B cell (primary cell): ENCODE results near the gene KRTAP4-5. TPM values are rescaled to one million over a fixed set of nuclear protein-coding genes. Genes with fewer than 3 reads are reported as not detected.

Experiments used
- ATAC-seq: fragments of 200-7000 bp; cut with Tn5 transposase; one replicate; pipeline ENCODE4 v1.10.0; 2021; ENCODE audit warnings: low read depth, mild to moderate bottlenecking, moderate number of reproducible peaks, moderate library complexity
- CTCF ChIA-PET: fragments of 350-600 bp; sonication (Branson Sonifier 250); formaldehyde crosslinking; loops from one replicate; lab custom pipeline; 2021; ENCODE audit warnings: antibody characterized with exemption, inconsistent platforms; lab: Charles Lee
- POLR2A ChIA-PET: fragments of 350-600 bp; sonication (Branson Sonifier 250); formaldehyde crosslinking; loops from one replicate; lab custom pipeline; 2021; ENCODE audit warnings: antibody characterized with exemption; lab: Charles Lee
- DNase-seq: peaks from one replicate; pipeline ENCODE4 v3.0.0; 2013
- H2AFZ ChIP-seq: 2 replicates; pipeline ENCODE4 v1.6.1; 2012; ENCODE audit warnings: mild to moderate bottlenecking, low read depth, low read length; ENCODE audit not compliant: insufficient read depth, poor library complexity, severe bottlenecking
- H3K27ac ChIP-seq, 2 donors: 1 replicate in 1 of 2; 2 replicates in 1 of 2; pipeline ENCODE4 v1.5.1; 2012 to 2013; ENCODE audit warnings: low read length in 2 of 2, mild to moderate bottlenecking in 2 of 2, moderate library complexity in 1 of 2
- H3K27me3 ChIP-seq, 4 experiments: fragments of 200-600 bp in 1 of 4; sonication (generic) in 1 of 4; replicated peaks in 1 of 4; 1 replicate in 2 of 4; 2 replicates in 2 of 4; pipeline versions ENCODE4 v1.6.1 to v1.7.0; 2013 to 2016; ENCODE audit warnings: low read length in 3 of 4, mild to moderate bottlenecking in 2 of 4, mixed read lengths in 1 of 4, moderate library complexity in 1 of 4; ENCODE audit not compliant: insufficient read depth in 4 of 4, control insufficient read depth in 3 of 4; ENCODE audit errors: control extremely low read depth in 1 of 4
- H3K36me3 ChIP-seq, 2 experiments: replicated peaks in 1 of 2; 1 replicate in 1 of 2; 2 replicates in 1 of 2; pipeline versions ENCODE4 v1.6.1 to v1.7.1; 2013; ENCODE audit warnings: low read length in 1 of 2; ENCODE audit not compliant: insufficient read depth in 2 of 2, control insufficient read depth in 1 of 2; ENCODE audit errors: control extremely low read depth in 1 of 2, extremely low read depth in 1 of 2
- H3K4me1 ChIP-seq, 2 donors: fragments of 200-600 bp in 1 of 2; sonication (generic) in 1 of 2; 1 replicate in 1 of 2; 2 replicates in 1 of 2; pipeline versions ENCODE4 v1.5.1 to v1.6.1; 2013 to 2017; ENCODE audit warnings: low read length in 2 of 2; ENCODE audit not compliant: control insufficient read depth in 2 of 2, insufficient read depth in 2 of 2
- H3K4me2 ChIP-seq: replicated peaks from 2 replicates; pipeline ENCODE3; 2012; ENCODE audit warnings: mild to moderate bottlenecking, low read depth, low read length; ENCODE audit not compliant: poor library complexity, severe bottlenecking
- H3K4me3 ChIP-seq, 5 experiments: fragments of 200-600 bp in 1 of 5; sonication (generic) in 1 of 5; 1 replicate in 3 of 5; 2 replicates in 2 of 5; pipeline versions ENCODE4 v1.5.1 to v1.7.0; 2011 to 2016; ENCODE audit warnings: low read length in 4 of 5, mild to moderate bottlenecking in 4 of 5, low read depth in 2 of 5, control low read depth in 1 of 5, moderate library complexity in 1 of 5; ENCODE audit not compliant: insufficient read depth in 1 of 5; ENCODE audit errors: control extremely low read depth in 1 of 5, extremely low read depth in 1 of 5
- H3K79me2 ChIP-seq: fragments of 200-600 bp; sonication (generic); one replicate; pipeline ENCODE4 v1.6.0; 2016; ENCODE audit warnings: low read length; ENCODE audit not compliant: control insufficient read depth, insufficient read depth
- H3K9ac ChIP-seq: fragments of 200-600 bp; sonication (generic); 2 replicates; pipeline ENCODE4 v1.6.1; 2017; ENCODE audit warnings: mild to moderate bottlenecking, low read length, moderate library complexity
- H3K9me3 ChIP-seq, 3 donors: one replicate each; pipeline versions ENCODE4 v1.6.1 to v1.7.1; 2013; ENCODE audit warnings: low read length in 2 of 3; ENCODE audit not compliant: control insufficient read depth in 2 of 3, insufficient read depth in 1 of 3; ENCODE audit errors: control extremely low read depth in 1 of 3
- H4K20me1 ChIP-seq: 2 replicates; pipeline ENCODE4 v1.6.0; 2012; ENCODE audit warnings: mild to moderate bottlenecking, low read length; ENCODE audit not compliant: insufficient read depth, control insufficient read depth, poor library complexity, severe bottlenecking
- H3K27ac Mint-ChIP-seq: one replicate; pipeline ENCODE4 v1.8.0; 2021; ENCODE audit warnings: mixed read lengths
- H3K27me3 Mint-ChIP-seq: one replicate; pipeline ENCODE4 v1.8.0; 2021; ENCODE audit warnings: mixed read lengths
- H3K4me1 Mint-ChIP-seq: one replicate; pipeline ENCODE4 v1.8.0; 2021; ENCODE audit warnings: mixed read lengths
- H3K4me3 Mint-ChIP-seq: one replicate; pipeline ENCODE4 v1.8.0; 2021; ENCODE audit warnings: mixed read lengths
- H3K9me3 Mint-ChIP-seq: one replicate; pipeline ENCODE4 v1.8.0; 2022; ENCODE audit warnings: mixed read lengths; ENCODE audit not compliant: insufficient read depth
- EZH2 ChIP-seq: IDR thresholded peaks from 2 replicates; pipeline ENCODE4 v1.6.1; 2012; ENCODE audit warnings: borderline replicate concordance, low read depth, mild to moderate bottlenecking, moderate library complexity, low read length; ENCODE audit not compliant: insufficient read depth, poor library complexity, severe bottlenecking
- WGBS: methylation state at CpG from one replicate; pipeline ENCODE4 v1.1.5; 2013; ENCODE audit warnings: missing lambda C conversion rate; ENCODE audit not compliant: insufficient coverage; 5-methylcytosine and 5-hydroxymethylcytosine counted together
- intact Hi-C: fragments of 100-400 bp; cut with micrococcal nuclease; formaldehyde crosslinking; loops from one replicate; pipeline ENCODE4 v1.10.0; 2022
- polyA plus RNA-seq: library from polyadenylated mRNA; depleted of rRNA; stranded (reverse); fragments of >200 nt; gene quantifications from 2 replicates; pipeline ENCODE4 v1.2.3, GENCODE V29; 2012
- total RNA-seq, 2 donors: library from RNA; stranded (reverse); fragments of 120-200 nt in 1 of 2; gene quantifications; 1 replicate in 1 of 2; 2 replicates in 1 of 2; pipeline versions ENCODE4 v1.2.3 to v1.2.4, GENCODE V29; 2013 to 2022
- TF ChIP-seq, protein P1 (sequence below): fragments of 200-600 bp; IDR thresholded peaks from one replicate; pipeline ENCODE4 v1.8.0; 2022; ENCODE audit warnings: antibody characterized with exemption, mild to moderate bottlenecking

Gene KRTAP4-5
- total and polyA plus RNA-seq, 2 donors (not counting 1 experiment from before 2014, with no cell fraction given): not detected

DNA sequence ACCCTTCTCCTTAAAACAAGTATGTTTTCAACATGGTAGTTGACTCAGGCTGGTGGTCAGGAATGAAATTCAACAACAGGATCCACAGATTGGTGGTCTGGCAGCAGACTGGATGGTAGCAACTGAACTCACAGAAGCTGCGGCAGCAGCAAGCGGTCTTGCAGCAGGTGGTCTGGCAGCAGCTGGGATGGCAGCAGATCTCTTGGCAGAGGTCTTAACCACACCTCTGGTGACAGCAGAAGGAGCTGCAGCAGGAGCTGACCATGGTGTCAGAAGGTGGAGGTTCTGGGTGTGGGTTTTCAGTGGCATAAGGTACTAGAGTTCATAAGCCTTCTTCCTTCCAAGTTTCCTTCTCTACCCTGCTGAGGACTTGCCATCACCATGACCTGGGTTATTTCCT is 37.2 kb upstream of the KRTAP4-5 start:
- H3K79me2 ChIP-seq: no peaks in the 10 kb centered on the region
- no peak for ATAC-seq
- no peak overlapping the region for H3K27ac ChIP-seq
- no peak overlapping the region for H3K4me3 ChIP-seq
- WGBS: 96% methylated on average over 2 of the region's 2 CpGs
- no peak overlapping the region for H2AFZ ChIP-seq
- H3K4me2 ChIP-seq: no peak overlapping the region
- DNase-seq: no peak
- no peak for TF ChIP-seq EZH2
- TF ChIP-seq, protein P1, sequence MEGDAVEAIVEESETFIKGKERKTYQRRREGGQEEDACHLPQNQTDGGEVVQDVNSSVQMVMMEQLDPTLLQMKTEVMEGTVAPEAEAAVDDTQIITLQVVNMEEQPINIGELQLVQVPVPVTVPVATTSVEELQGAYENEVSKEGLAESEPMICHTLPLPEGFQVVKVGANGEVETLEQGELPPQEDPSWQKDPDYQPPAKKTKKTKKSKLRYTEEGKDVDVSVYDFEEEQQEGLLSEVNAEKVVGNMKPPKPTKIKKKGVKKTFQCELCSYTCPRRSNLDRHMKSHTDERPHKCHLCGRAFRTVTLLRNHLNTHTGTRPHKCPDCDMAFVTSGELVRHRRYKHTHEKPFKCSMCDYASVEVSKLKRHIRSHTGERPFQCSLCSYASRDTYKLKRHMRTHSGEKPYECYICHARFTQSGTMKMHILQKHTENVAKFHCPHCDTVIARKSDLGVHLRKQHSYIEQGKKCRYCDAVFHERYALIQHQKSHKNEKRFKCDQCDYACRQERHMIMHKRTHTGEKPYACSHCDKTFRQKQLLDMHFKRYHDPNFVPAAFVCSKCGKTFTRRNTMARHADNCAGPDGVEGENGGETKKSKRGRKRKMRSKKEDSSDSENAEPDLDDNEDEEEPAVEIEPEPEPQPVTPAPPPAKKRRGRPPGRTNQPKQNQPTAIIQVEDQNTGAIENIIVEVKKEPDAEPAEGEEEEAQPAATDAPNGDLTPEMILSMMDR: no peak
- H3K9ac ChIP-seq: no peak overlapping the region
- H4K20me1 ChIP-seq: no peaks in the 10 kb centered on the region
- no peaks in the 10 kb centered on the region for H3K27me3 ChIP-seq
- H3K9me3 ChIP-seq: peaks cover 0 to 4% (median 0%) of the 10 kb centered on the region in 3 donors
- H3K4me3 Mint-ChIP-seq: no peak overlapping the region
- ChIA-PET POLR2A (no interaction called here), CTCF (no interaction called here)
- H3K4me1 ChIP-seq: no peaks in the 10 kb centered on the region
- intact Hi-C loops: no loop called here
- H3K36me3 ChIP-seq: no peaks in the 10 kb centered on the region
- H3K9me3 Mint-ChIP-seq: no peaks in the 10 kb centered on the region
- H3K27ac Mint-ChIP-seq: no peak overlapping the region
- H3K4me1 Mint-ChIP-seq: no peaks in the 10 kb centered on the region
- peaks cover 43% of the 10 kb centered on the region for H3K27me3 Mint-ChIP-seq

DNA sequence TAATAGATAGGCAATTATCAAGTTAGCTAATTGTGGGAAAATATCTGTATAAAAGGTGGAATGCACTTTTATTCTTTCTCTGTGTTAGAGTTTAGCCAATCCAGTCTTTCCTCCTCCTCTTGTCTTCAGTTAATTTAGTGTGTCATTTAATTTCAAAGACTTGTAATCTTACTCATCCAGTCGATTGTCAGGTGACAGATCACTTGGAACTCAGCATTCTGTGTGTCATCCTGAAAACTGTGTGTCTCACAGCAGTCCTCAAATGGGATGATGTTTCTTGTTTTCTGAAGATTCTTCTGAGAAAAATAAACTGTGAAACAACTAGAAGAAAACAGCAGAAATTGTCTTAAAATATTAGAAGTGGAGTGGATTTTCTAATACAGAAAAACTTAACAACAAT is 35.4 kb upstream of the KRTAP4-5 start:
- peaks cover 0 to under 1% (median 0%) of the 10 kb centered on the region in 3 donors for H3K9me3 ChIP-seq
- H2AFZ ChIP-seq: no peak overlapping the region
- intact Hi-C loops: no loop called here
- ATAC-seq (no peak), DNase-seq (no peak)
- Mint-ChIP-seq H3K9me3 (no peaks in the 10 kb centered on the region), H3K4me1 (no peaks in the 10 kb centered on the region), H3K4me3 (no peak overlapping the region), H3K27ac (no peak overlapping the region), H3K27me3 (peaks cover 28% of the 10 kb centered on the region)
- no peak overlapping the region for H3K9ac ChIP-seq
- no peaks in the 10 kb centered on the region for H3K36me3 ChIP-seq
- H3K79me2 ChIP-seq: no peaks in the 10 kb centered on the region
- H3K27me3 ChIP-seq: no peaks in the 10 kb centered on the region
- no peaks in the 10 kb centered on the region for H4K20me1 ChIP-seq
- no peak overlapping the region for H3K4me3 ChIP-seq
- no CpG with 5 or more reads among the region's 1 CpG for WGBS
- H3K27ac ChIP-seq: no peak overlapping the region
- ChIA-PET CTCF (no interaction called here), POLR2A (no interaction called here)
- H3K4me1 ChIP-seq: no peaks in the 10 kb centered on the region
- no peak overlapping the region for H3K4me2 ChIP-seq
- TF ChIP-seq, protein P1: no peak
- TF ChIP-seq EZH2: no peak
